ENCODE results near the gene SGTA. TPM values are rescaled to one million over a fixed set of nuclear protein-coding genes. Genes with fewer than 3 reads are reported as not detected.
A peak's percentile ranks its signal among the peaks of the same experiment; 100 is the strongest.

SGTA gene
- total RNA-seq, 1 experiment from 2014 or later: 109 TPM

DNA sequence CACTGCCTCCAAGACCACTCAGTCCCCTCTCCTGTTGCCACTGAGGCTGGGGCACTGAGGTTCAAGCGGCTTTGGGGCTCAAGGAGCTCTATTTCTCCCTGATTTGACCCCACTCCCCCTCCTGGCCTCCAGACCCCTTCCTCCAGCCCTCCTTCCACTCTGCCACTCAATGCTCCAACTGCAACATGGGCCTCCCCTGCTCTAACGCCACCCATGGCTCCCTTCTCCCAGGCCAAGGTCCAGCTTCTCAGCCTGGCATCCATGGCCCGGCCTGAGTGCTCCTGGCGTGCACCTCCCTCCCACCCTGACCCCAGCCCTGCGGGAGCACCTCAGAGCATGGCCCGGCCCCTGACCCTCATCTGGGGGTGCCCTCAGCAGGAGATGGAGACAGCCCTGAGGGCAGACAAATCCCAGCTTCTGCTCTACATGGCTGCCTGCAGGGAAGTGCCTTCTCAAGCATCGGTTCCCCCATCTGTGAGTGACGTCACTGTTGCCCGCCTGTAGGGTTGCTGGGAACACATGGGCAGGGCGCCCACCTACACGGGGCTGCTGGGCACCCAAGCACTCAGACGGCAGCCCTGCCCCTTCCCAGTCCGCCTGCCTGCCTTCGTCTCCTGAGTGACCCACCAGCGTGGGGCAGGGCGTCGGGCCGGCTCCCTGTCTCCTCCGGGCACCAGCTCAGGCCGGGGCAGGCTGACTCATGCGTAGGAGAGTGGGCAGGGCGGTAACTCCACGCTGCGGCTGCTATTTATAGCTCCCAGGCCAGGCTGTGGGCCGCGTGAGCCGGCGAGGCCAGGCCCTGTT, 60.3 kb downstream of the SGTA start (continued):
- TF ChIP-seq POLR2A (IDR thresholded peaks at IDR 0.05; ENCODE audit: borderline replicate concordance, extremely low read depth, insufficient read depth, insufficient read length) (no peak), JUND (IDR thresholded peaks at IDR 0.05) (no peak), FOSL1 (IDR thresholded peaks at IDR 0.05; ENCODE audit: low read depth) (no peak; the same call in 1 of the 2 replicates)
- TF ChIP-seq, protein P1, sequence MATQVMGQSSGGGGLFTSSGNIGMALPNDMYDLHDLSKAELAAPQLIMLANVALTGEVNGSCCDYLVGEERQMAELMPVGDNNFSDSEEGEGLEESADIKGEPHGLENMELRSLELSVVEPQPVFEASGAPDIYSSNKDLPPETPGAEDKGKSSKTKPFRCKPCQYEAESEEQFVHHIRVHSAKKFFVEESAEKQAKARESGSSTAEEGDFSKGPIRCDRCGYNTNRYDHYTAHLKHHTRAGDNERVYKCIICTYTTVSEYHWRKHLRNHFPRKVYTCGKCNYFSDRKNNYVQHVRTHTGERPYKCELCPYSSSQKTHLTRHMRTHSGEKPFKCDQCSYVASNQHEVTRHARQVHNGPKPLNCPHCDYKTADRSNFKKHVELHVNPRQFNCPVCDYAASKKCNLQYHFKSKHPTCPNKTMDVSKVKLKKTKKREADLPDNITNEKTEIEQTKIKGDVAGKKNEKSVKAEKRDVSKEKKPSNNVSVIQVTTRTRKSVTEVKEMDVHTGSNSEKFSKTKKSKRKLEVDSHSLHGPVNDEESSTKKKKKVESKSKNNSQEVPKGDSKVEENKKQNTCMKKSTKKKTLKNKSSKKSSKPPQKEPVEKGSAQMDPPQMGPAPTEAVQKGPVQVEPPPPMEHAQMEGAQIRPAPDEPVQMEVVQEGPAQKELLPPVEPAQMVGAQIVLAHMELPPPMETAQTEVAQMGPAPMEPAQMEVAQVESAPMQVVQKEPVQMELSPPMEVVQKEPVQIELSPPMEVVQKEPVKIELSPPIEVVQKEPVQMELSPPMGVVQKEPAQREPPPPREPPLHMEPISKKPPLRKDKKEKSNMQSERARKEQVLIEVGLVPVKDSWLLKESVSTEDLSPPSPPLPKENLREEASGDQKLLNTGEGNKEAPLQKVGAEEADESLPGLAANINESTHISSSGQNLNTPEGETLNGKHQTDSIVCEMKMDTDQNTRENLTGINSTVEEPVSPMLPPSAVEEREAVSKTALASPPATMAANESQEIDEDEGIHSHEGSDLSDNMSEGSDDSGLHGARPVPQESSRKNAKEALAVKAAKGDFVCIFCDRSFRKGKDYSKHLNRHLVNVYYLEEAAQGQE (IDR thresholded peaks at IDR 0.05; ENCODE audit: low read depth): no peak

DNA sequence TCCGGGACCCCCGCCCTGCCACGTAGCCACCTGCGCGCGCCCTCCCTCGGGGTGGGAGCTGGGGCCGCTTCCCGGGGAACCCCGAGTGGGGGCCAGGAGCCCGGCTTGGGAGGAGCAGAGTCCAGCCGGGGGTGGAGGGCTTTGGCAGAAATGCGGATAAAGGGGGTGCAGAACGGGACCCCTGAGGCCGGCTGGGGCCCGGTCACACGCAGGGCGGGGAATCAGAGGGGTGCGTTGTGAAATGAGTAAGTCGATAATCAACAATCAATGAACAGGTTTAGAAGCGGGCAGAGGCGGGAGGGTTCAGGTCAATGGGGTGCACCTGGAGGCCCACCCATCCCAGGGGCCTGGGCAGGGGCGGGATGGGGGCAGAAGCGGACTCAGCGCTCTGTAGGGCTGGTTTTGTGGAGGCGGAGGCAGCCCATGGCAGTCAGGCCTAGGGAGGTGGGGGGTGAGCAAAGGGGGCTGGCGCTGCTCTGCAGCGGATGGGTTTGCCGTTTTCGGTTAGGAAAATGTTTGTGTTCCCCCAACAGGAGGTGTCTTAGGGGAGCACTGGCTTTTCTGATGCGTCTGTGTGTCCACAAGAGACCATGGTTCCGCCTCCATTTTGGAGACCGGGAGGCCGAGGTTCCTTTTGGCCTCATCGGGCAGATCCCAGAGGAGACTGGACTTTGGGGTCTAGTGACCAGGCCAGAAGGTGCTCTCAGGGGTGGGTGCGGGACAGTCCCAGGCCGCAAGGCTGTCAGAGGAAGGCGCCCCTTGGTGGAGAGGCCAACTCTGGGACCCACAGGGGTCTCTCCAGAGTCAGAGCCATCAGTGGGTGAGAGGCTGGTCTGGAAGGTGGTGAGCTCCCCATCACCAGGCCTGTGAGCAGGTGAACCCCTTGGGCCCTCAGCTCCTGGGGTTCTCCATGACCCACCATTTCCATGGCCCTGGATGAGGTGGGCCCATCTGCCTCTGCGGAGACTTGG, 61.2 kb downstream of the SGTA start:
- peak; percentile 1; the same call in 1 of the 2 replicates for ATAC-seq
- Histone ChIP-seq H4K20me1 (ENCODE audit: insufficient read depth) (no peaks in the 10 kb centered on the region), H3K36me3 (ENCODE audit: control insufficient read depth in 1 of 2, insufficient read depth in 2 of 2, low read length in 2 of 2) (no peaks in the 10 kb centered on the region), H3K9ac (ENCODE audit: low read length) (peak overlapping the region; percentile 59), H3K4me1 (ENCODE audit: control insufficient read depth in 1 of 2, insufficient read depth in 2 of 2, low read length in 2 of 2) (peaks cover 21 to 41% of the 10 kb centered on the region in 2 experiments), H3K79me2 (ENCODE audit: insufficient read depth, low read length) (peaks cover 11% of the 10 kb centered on the region; the same call in 1 of the 2 replicates), H3K9me3 (ENCODE audit: control insufficient read depth in 1 of 2, insufficient read depth in 1 of 2, low read depth in 1 of 2, low read length in 2 of 2) (no peaks in the 10 kb centered on the region), H3K4me2 (ENCODE audit: low read length) (peak overlapping the region; percentile 81), H3K4me3 (replicated peaks in 1 of 2; ENCODE audit: low read depth in 1 of 2, low read length in 2 of 2) (peak overlapping the region; percentile 45 to 54), H3K9me2 (ENCODE audit: insufficient read depth) (no peaks in the 10 kb centered on the region), H3K27ac (ENCODE audit: low read depth, low read length) (peak overlapping the region; percentile 57; the same call in 1 of the 2 replicates), H3K27me3 (ENCODE audit: insufficient read depth, low read length) (no peaks in the 10 kb centered on the region), H2AFZ (ENCODE audit: low read depth, low read length, poor library complexity, severe bottlenecking) (no peak overlapping the region)
- ChIA-PET RAD21 (ENCODE audit: low non-redundant PET in 1 of 2, low total read pairs in 2 of 2, uncharacterized antibody in 2 of 2, unreplicated experiment in 2 of 2) (no interaction called here), POLR2A (interaction anchor here (0.9 kb wide), 1 partner anchor 337 kb away, joined by 4 read pairs; no protein-coding TSS in a partner anchor), CTCF (no interaction called here)
- intact Hi-C loops (cut with micrococcal nuclease): no loop called here
- no TSS peak for BruUV-seq (replicated peaks)
- no peak for DNase-seq (ENCODE audit: low read depth, low spot score)
- TF ChIP-seq TCF7L2 (IDR thresholded peaks at IDR 0.05; ENCODE audit: borderline replicate concordance, extremely low read depth, insufficient read depth, insufficient read length): no peak
- TF ChIP-seq, protein P1 (IDR thresholded peaks at IDR 0.05; ENCODE audit: low read depth): no peak
- TF ChIP-seq EZH2phosphoT487 (IDR thresholded peaks at IDR 0.05; ENCODE audit: borderline replicate concordance): no peak
- TF ChIP-seq JUND (IDR thresholded peaks at IDR 0.05): no peak
- TF ChIP-seq CEBPB (IDR thresholded peaks at IDR 0.05; ENCODE audit: low read depth): no peak
- TF ChIP-seq EGR1 (IDR thresholded peaks at IDR 0.05; ENCODE audit: low read depth): no peak
- TF ChIP-seq, protein P2, sequence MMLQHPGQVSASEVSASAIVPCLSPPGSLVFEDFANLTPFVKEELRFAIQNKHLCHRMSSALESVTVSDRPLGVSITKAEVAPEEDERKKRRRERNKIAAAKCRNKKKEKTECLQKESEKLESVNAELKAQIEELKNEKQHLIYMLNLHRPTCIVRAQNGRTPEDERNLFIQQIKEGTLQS (IDR thresholded peaks at IDR 0.05): no peak
- no peak for TF ChIP-seq SIN3A (IDR thresholded peaks at IDR 0.05; ENCODE audit: low read depth)
- no peak for TF ChIP-seq ZNF274 (IDR thresholded peaks at IDR 0.05; ENCODE audit: low read depth, low read length)
- TF ChIP-seq RAD21 (IDR thresholded peaks at IDR 0.05; ENCODE audit: low read depth): no peak
- no peak for TF ChIP-seq EZH2 (IDR thresholded peaks at IDR 0.05)
- TF ChIP-seq, protein P3, sequence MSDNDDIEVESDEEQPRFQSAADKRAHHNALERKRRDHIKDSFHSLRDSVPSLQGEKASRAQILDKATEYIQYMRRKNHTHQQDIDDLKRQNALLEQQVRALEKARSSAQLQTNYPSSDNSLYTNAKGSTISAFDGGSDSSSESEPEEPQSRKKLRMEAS (IDR thresholded peaks at IDR 0.05): no peak
- TF ChIP-seq ZFX (IDR thresholded peaks at IDR 0.05): no peak

All from HCT116 (cell line).